WI38 (cell line): ENCODE results near the gene MLX.

Experiments used
- H3K4me3 ChIP-seq: 2 replicates; pipeline ENCODE4 v1.5.1; 2011; ENCODE audit warnings: low read depth, mild to moderate bottlenecking, control low read depth, low read length
- TF ChIP-seq, protein P1 (sequence below): IDR thresholded peaks from 2 replicates; pipeline ENCODE4 v1.5.1; 2012; ENCODE audit warnings: low read depth, mild to moderate bottlenecking, control low read depth, low read length

The MLX gene

GRCh38 chr17:42562388-42563142 is 4.3 kb upstream of the MLX start:
- H3K4me3 ChIP-seq = peak overlapping the region; percentile 95
- TF ChIP-seq, protein P1, sequence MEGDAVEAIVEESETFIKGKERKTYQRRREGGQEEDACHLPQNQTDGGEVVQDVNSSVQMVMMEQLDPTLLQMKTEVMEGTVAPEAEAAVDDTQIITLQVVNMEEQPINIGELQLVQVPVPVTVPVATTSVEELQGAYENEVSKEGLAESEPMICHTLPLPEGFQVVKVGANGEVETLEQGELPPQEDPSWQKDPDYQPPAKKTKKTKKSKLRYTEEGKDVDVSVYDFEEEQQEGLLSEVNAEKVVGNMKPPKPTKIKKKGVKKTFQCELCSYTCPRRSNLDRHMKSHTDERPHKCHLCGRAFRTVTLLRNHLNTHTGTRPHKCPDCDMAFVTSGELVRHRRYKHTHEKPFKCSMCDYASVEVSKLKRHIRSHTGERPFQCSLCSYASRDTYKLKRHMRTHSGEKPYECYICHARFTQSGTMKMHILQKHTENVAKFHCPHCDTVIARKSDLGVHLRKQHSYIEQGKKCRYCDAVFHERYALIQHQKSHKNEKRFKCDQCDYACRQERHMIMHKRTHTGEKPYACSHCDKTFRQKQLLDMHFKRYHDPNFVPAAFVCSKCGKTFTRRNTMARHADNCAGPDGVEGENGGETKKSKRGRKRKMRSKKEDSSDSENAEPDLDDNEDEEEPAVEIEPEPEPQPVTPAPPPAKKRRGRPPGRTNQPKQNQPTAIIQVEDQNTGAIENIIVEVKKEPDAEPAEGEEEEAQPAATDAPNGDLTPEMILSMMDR = no peak

GRCh38 chr17:42563143-42563509 is 3.8 kb upstream of the MLX start:
- H3K4me3 ChIP-seq = peak overlapping the region; percentile 95
- TF ChIP-seq, protein P1 = no peak

DNA sequence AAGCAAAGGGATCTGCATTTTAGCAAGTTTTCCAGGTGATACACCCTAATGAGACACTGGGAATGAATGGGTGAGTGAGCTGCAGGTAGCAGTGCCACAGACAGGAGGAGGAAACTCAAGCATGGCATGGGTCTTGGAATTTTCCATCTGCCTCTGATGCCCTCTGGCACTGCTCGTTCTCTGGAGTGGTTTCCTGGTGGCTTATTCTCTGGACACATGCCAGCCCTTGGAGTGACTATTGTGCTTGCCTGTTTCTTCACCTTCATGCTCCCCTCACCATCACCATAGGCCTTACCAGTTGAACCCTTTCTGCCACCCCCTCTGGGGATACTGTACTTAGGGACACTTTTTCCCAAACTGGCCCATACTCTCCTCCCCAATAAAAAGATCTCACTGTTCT is 3.4 kb upstream of the MLX start:
- H3K4me3 ChIP-seq = peak overlapping the region; percentile 95
- TF ChIP-seq, protein P1 = no peak

DNA sequence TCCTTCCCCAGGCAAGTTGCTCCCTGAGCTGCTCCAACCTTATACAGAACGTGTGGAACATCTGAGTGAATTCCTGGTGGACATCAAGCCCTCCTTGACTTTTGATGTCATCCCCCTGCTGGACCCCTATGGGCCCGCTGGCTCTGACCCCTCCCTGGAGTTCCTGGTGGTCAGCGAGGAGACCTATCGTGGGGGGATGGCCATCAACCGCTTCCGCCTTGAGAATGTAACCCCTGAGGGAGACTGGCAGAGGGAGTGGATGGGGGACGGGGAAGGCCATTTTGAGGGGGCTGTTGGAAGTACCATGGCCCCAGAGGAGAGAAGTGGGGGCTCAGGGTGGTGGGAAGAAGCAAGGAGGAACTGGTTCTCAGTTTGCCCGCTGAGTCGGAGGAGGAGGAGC is 3.0 kb upstream of the MLX start:
- H3K4me3 ChIP-seq = no peak overlapping the region
- TF ChIP-seq, protein P1 = no peak

GRCh38 chr17:42564815-42565522 is 1.9 kb upstream of the MLX start:
- TF ChIP-seq, protein P1 = no peak
- no peak overlapping the region for H3K4me3 ChIP-seq

- TF ChIP-seq, protein P1 = no peak
- no peak overlapping the region for H3K4me3 ChIP-seq
Measured at GRCh38 chr17:42565523-42566214, 1.2 kb upstream of the MLX start.
